ENCODE results near the gene RGMB.

RGMB gene

GRCh38 chr5:98839469-98840383 is 66.3 kb downstream of the RGMB start:
- no peak for DNase-seq

GRCh38 chr5:98840946-98841345 is 67.5 kb downstream of the RGMB start:
- DNase-seq, result no peak

- DNase-seq, result no peak
Observed at GRCh38 chr5:98843481-98843880, 70.0 kb downstream of the RGMB start.

GRCh38 chr5:98844865-98845264 is 71.4 kb downstream of the RGMB start:
- DNase-seq, result no peak

GRCh38 chr5:98845878-98846277 is 72.4 kb downstream of the RGMB start:
- no peak for DNase-seq

Measured in stimulated activated naive CD4-positive, alpha-beta T cell (primary cell).